Psoas muscle (tissue), 8 donors: Measurements from ENCODE around the gene CTNNA1. TPM values are rescaled to one million over a fixed set of nuclear protein-coding genes. Genes with fewer than 3 reads are reported as not detected.

ENCODE experiments used
- ATAC-seq, 4 donors: fragments of 200-7000 bp; cut with Tn5 transposase; one replicate each; pipeline ENCODE4 v1.9.1; 2020; ENCODE audit warnings: moderate library complexity in 3 of 4, mild to moderate bottlenecking in 2 of 4
- DNase-seq, 2 donors: peaks; one replicate each; pipeline ENCODE4 v3.0.0-alpha.2; 2020
- H3K27ac ChIP-seq: fragments of 200-600 bp; one replicate; pipeline ENCODE4 v1.8.0; 2022
- H3K27me3 ChIP-seq, 3 donors: fragments of 200-600 bp in 1 of 3; one replicate each; pipeline versions ENCODE4 v1.6.1 to v1.8.0; 2013 to 2022; ENCODE audit warnings: low read length in 2 of 3, mild to moderate bottlenecking in 2 of 3, moderate library complexity in 1 of 3; ENCODE audit not compliant: insufficient read depth in 3 of 3
- H3K36me3 ChIP-seq, 2 donors: fragments of 200-600 bp in 1 of 2; one replicate each; pipeline versions ENCODE4 v1.6.1 to v1.8.0; 2013 to 2022; ENCODE audit warnings: low read depth in 1 of 2, mild to moderate bottlenecking in 1 of 2, moderate library complexity in 1 of 2; ENCODE audit not compliant: insufficient read depth in 1 of 2
- H3K4me1 ChIP-seq: fragments of 200-600 bp; one replicate; pipeline ENCODE4 v1.8.0; 2022
- H3K4me3 ChIP-seq: fragments of 200-600 bp; one replicate; pipeline ENCODE4 v1.8.0; 2022; ENCODE audit warnings: mild to moderate bottlenecking
- H3K9me3 ChIP-seq: fragments of 200-600 bp; one replicate; pipeline ENCODE4 v1.8.0; 2022
- WGBS, 3 donors: extraction: QIAGEN DNeasy Blood & Tissue Kit; methylation state at CpG; one replicate each; pipeline versions ENCODE4 v1.1.6 to v1.1.7; 2013; 5-methylcytosine and 5-hydroxymethylcytosine counted together
- intact Hi-C, 2 donors: fragments of 100-400 bp; cut with DNase I; formaldehyde crosslinking; loops; one replicate each; pipeline versions ENCODE4 v1.11.0 to v1.14.2; 2022
- polyA plus RNA-seq, 3 donors: library from polyadenylated mRNA; stranded (reverse); fragments of 200-250 nt; gene quantifications; one replicate each; pipeline ENCODE4 v1.2.3, GENCODE V29; 2013
- total RNA-seq, 4 donors: library from RNA; stranded (reverse); fragmentation: NEBNext Ultra II Directional in 2 of 4; extraction: Animal tissue kit (Norgen Biotek cat#: 25700) in 2 of 4; gene quantifications; one replicate each; pipeline versions ENCODE4 v1.2.1 to v1.2.4, GENCODE V29; 2021 to 2023
- TF ChIP-seq, protein P1 (sequence below): fragments of 200-600 bp; IDR thresholded peaks from one replicate; pipeline ENCODE4 v1.8.0; 2022; ENCODE audit warnings: antibody characterized with exemption
- donor health status: healthy with polysubstance abuse.
- donor health status: DM: no; HTN: no; CAD: no; lungs with moderate emphysema.
- donor health status: Bipolar disorder and iron deficiency.
- donor health status: healthy.
- donor health status: DM: yes; HTN: yes; CAD: no.
- donor health status: DM: no; HTN: no; CAD: no.
- donor health status: DM: no; HTN: no; CAD: no.
- donor health status: DM: yes; HTN: yes; CAD: no.

The CTNNA1 gene
- total and polyA plus RNA-seq, 7 donors, result 58.8 to 162 (median 99.3) TPM

DNA sequence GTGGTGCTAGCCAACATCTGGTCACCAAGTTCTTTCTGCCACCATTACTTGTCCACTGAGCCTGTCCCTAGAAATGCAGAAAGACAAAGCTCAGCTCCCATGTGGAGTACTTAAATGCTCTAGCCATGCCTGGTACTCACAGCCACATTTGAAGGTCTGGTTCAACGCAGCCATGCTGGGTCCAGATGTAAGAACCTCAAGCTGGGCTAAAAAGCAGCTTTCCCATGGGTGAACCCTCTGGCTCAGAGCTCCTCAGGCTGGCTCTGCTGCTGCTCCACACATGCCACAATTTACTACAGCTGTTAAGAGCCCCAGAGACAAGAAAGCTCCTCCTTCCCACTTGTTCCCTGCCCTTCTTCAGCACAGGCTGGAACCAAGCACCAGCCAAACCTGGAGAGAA, 219.0 kb downstream of the CTNNA1 start:
- no peak for ATAC-seq
- peaks cover 38% of the 10 kb centered on the region for H3K4me1 ChIP-seq
- H3K27me3 ChIP-seq, result no peaks in the 10 kb centered on the region
- H3K27ac ChIP-seq, result no peak overlapping the region
- TF ChIP-seq, protein P1, sequence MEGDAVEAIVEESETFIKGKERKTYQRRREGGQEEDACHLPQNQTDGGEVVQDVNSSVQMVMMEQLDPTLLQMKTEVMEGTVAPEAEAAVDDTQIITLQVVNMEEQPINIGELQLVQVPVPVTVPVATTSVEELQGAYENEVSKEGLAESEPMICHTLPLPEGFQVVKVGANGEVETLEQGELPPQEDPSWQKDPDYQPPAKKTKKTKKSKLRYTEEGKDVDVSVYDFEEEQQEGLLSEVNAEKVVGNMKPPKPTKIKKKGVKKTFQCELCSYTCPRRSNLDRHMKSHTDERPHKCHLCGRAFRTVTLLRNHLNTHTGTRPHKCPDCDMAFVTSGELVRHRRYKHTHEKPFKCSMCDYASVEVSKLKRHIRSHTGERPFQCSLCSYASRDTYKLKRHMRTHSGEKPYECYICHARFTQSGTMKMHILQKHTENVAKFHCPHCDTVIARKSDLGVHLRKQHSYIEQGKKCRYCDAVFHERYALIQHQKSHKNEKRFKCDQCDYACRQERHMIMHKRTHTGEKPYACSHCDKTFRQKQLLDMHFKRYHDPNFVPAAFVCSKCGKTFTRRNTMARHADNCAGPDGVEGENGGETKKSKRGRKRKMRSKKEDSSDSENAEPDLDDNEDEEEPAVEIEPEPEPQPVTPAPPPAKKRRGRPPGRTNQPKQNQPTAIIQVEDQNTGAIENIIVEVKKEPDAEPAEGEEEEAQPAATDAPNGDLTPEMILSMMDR, result no peak
- no peaks in the 10 kb centered on the region for H3K9me3 ChIP-seq
- intact Hi-C loops, result no loop called here
- 50 to 64% (median 51%) methylated on average over 1 of the region's 1 CpG for WGBS, 3 donors
- H3K36me3 ChIP-seq, result no peaks in the 10 kb centered on the region
- no peak for DNase-seq
- no peak overlapping the region for H3K4me3 ChIP-seq

DNA sequence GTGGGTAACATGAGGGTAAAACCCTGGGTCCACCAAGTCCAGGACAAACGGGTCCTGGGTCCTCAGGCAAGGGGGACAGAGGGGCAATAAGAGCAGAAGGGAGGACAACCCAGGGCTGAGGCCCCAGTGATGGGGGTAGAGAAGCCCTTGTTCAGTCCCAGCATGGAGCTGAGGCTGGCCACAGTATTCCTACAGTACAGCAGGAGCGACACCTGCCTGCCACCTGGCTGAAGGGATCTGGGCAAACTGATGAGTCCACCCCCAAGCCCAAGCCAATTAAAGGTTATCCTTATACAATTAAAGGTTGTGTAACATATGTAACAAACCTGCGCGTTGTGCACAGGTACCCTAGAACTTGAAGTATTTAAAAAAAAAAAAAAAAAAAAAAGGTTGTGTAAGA, 219.6 kb downstream of the CTNNA1 start:
- Histone ChIP-seq H3K4me1 (peaks cover 38% of the 10 kb centered on the region), H3K36me3 (no peaks in the 10 kb centered on the region), H3K27me3 (no peaks in the 10 kb centered on the region), H3K4me3 (no peak overlapping the region), H3K27ac (no peak overlapping the region), H3K9me3 (no peaks in the 10 kb centered on the region)
- ATAC-seq (no peak), DNase-seq (no peak)
- 85 to 91% (median 87%) methylated on average over 4 of the region's 4 CpGs for WGBS, 3 donors
- TF ChIP-seq, protein P1, result no peak
- intact Hi-C loops, result no loop called here

GRCh38 chr5:138974227-138975063, 221.2 kb downstream of the CTNNA1 start:
- H3K9me3 ChIP-seq, result no peaks in the 10 kb centered on the region
- peak; percentile 78 to 93 (median 84) for ATAC-seq
- WGBS, 3 donors, result 11 to 20% (median 15%) methylated on average over 8 of the region's 8 CpGs
- H3K4me3 ChIP-seq, result no peak overlapping the region
- no peaks in the 10 kb centered on the region for H3K36me3 ChIP-seq
- H3K27me3 ChIP-seq, result no peaks in the 10 kb centered on the region
- peak overlapping the region; percentile 73 for H3K27ac ChIP-seq
- intact Hi-C loops, result no loop called here
- TF ChIP-seq, protein P1, result no peak
- peak in 1 of 2 donors; percentile 48 for DNase-seq
- peaks cover 38% of the 10 kb centered on the region for H3K4me1 ChIP-seq

GRCh38 chr5:138975098-138975847, 222.0 kb downstream of the CTNNA1 start:
- H3K4me3 ChIP-seq, result no peak overlapping the region
- DNase-seq (peak; percentile 58 to 70), ATAC-seq (peak; percentile 52 to 76 (median 63))
- intact Hi-C loops, result no loop called here
- H3K36me3 ChIP-seq, result no peaks in the 10 kb centered on the region
- no peaks in the 10 kb centered on the region for H3K27me3 ChIP-seq
- H3K27ac ChIP-seq, result peak overlapping the region; percentile 73
- 60 to 70% (median 69%) methylated on average over 10 of the region's 10 CpGs for WGBS, 3 donors
- no peaks in the 10 kb centered on the region for H3K9me3 ChIP-seq
- TF ChIP-seq, protein P1, result no peak
- H3K4me1 ChIP-seq, result peaks cover 33% of the 10 kb centered on the region
